ENCODE results near the gene TM4SF4.

DNA sequence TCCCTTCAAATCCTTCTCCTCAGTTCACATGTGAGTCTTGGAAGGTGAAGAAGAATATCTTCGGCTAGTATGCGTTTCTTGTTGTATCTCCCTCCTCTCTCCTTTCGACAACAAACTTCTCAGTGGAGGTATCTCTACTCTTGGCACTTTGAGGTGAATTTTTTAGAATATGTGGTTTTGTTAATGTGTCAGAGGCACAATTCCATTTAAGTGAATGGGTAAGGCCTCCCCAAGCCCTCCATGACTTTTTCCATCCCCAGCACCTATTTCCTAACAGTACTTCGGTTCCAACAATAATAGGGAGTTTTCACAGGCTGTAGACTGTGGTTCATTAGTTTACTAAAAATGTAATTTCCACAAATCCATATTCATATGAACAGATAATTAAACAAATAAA, 74.2 kb downstream of the TM4SF4 start:
- TF ChIP-seq, protein P1, sequence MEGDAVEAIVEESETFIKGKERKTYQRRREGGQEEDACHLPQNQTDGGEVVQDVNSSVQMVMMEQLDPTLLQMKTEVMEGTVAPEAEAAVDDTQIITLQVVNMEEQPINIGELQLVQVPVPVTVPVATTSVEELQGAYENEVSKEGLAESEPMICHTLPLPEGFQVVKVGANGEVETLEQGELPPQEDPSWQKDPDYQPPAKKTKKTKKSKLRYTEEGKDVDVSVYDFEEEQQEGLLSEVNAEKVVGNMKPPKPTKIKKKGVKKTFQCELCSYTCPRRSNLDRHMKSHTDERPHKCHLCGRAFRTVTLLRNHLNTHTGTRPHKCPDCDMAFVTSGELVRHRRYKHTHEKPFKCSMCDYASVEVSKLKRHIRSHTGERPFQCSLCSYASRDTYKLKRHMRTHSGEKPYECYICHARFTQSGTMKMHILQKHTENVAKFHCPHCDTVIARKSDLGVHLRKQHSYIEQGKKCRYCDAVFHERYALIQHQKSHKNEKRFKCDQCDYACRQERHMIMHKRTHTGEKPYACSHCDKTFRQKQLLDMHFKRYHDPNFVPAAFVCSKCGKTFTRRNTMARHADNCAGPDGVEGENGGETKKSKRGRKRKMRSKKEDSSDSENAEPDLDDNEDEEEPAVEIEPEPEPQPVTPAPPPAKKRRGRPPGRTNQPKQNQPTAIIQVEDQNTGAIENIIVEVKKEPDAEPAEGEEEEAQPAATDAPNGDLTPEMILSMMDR (IDR thresholded peaks at IDR 0.05): no peak
- TF ChIP-seq POLR2A (IDR thresholded peaks at IDR 0.05): no peak

All from esophagus squamous epithelium (tissue), 4 donors.